Peyer's patch (tissue), 4 donors: Measurements from ENCODE around the gene DCAF11.

Experiments
- POLR2A ChIP-seq, 2 donors: fragments of 450-650 bp; IDR thresholded peaks; one replicate each; pipeline ENCODE4 v1.5.1; 2017; ENCODE audit warnings: antibody characterized with exemption in 2 of 2, mild to moderate bottlenecking in 2 of 2, moderate library complexity in 2 of 2
- TF ChIP-seq, protein P1 (sequence below), 6 experiments: fragments of 450-650 bp in 4 of 6; fragments of 200-600 bp in 2 of 6; sonication (generic) in 1 of 6; IDR thresholded peaks; one replicate each; pipeline ENCODE4 v1.5.1; 2017 to 2019; ENCODE audit warnings: antibody characterized with exemption in 6 of 6, mild to moderate bottlenecking in 3 of 6, moderate library complexity in 1 of 6

DNA sequence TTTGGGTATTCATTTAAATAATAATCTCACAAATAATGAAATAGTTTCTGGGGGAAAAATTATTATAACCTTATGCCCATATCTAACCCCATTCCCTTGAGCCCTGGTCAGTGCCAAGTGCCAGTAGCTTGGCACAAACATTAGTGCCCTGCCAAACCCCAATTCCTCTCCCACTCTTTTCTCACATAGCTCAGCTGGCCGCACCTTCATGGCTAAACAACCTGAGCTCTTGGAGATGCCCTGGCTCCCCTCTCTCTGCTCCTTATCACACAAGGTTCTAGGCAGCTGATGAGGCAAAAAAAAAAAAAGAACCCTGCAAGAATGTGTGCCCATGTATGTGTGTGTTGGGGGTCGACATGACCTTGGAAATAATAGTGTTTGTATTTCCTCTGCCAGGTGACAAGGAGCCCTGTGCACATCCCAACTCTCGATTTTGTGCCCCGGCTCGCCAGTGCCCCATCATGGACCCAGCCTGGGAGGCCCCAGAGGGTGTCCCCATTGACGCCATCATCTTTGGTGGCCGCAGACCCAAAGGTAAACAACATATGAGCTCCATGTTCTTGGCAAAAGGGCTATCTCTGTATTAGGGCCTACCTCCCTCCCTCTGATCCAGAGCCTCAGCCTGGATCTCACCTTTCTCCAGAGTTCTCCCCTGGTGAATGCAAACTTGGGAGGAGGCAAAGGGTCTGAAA is 12.1 kb upstream of the DCAF11 start:
- TF ChIP-seq, protein P1, sequence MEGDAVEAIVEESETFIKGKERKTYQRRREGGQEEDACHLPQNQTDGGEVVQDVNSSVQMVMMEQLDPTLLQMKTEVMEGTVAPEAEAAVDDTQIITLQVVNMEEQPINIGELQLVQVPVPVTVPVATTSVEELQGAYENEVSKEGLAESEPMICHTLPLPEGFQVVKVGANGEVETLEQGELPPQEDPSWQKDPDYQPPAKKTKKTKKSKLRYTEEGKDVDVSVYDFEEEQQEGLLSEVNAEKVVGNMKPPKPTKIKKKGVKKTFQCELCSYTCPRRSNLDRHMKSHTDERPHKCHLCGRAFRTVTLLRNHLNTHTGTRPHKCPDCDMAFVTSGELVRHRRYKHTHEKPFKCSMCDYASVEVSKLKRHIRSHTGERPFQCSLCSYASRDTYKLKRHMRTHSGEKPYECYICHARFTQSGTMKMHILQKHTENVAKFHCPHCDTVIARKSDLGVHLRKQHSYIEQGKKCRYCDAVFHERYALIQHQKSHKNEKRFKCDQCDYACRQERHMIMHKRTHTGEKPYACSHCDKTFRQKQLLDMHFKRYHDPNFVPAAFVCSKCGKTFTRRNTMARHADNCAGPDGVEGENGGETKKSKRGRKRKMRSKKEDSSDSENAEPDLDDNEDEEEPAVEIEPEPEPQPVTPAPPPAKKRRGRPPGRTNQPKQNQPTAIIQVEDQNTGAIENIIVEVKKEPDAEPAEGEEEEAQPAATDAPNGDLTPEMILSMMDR (IDR thresholded peaks at IDR 0.05): no peak
- TF ChIP-seq POLR2A (IDR thresholded peaks at IDR 0.05): no peak
